SIG-M5 (cell line): Measurements from ENCODE around the gene DCP1A.
"Not testable (repeated sequence)": the region's sequence is repeated elsewhere in the genome, so short reads cannot be mapped to it uniquely, and the experiment has no call there.

Source experiments
- DNase-seq: peaks from one replicate; lab custom pipeline; 2025; lab: John Stamatoyannopoulos, UW

DCP1A gene

GRCh38 chr3:53264718-53265117 is 82.6 kb downstream of the DCP1A start:
- DNase-seq: no peak

DNA sequence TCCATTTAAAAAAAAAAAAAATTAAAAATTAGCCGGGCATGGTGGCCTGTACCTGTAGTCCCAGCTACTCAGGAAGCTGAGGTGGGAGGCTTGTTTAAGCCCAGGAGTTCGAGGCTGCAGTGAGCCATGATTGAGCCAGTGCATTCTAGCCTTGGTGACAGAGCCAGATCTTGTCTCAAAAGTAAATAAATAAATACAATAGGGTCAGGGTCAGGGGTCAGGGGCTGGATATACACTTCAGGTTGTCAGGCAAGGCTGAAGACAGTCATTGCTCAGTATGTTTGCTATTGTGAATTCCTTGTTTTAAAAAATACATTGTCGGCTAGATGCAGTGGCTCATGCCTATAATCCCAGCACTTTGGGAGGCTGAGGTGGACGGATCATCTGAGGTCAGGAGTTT is 83.4 kb downstream of the DCP1A start:
- DNase-seq: no peak

- no peak for DNase-seq
Measured at GRCh38 chr3:53261712-53262111, 85.6 kb downstream of the DCP1A start.

DNA sequence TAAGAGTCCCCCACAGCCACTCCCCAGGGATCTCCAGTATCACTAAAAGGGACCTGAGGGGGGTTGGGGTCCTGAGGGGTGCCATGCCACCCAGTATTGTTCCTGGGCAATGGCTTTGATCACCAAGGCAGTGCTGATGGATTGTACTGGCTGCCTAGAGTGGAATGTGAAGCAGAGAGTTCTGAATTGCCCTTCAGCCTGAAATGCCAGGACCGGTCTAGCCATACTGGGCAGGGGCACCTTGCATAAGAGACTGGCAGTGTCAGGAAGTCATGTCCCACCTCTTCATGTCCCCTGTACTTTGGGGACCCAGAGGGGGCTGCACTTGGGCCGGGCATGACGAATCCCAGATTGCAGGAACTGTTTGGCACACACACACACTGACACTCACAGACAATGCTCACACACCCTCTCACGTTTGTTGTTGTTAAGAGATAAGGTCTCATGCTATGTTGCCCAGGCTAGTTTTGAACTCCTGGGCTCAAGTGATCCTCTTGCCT is 87.0 kb downstream of the DCP1A start:
- DNase-seq: no peak

GRCh38 chr3:53259427-53260259 is 87.7 kb downstream of the DCP1A start:
- no peak for DNase-seq

DNA sequence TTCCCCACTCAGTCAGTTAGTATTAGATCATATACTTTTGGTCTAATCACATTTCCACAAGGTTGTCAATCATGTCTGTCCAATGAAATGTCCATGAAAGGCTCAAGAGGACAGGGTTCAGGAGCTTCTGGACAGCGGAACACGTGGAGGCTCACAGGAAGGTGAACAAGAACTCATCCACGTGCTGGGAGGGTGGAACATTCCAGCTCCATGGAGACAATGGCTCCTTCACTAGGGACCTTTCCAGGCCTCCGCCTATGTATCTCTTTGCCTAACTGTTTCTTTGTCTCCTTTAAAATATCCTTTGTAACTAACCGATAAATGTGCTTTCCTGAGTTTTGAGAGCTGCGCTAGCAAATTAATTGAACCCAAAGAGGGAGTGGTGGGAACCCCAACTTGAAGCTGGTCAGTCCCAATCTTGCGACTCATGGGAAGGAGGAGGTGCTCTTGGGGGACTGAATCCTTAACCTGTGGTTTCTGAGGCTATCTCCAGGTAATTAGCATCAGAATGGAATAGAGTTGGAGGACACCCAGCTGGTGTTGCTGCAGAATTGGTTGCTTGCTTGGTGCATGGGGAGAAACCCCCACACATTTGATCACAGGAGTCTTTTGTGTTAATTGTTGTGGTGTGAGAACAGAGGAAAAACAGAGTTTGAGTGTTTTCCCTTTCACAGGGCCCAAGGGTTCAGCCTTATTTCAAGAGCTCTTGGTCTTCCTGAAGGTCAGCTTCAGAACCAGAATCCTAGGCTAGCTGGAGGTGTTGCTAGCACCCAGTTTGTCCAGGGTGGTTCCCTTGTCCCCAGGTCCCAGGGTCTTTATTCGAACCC is 88.5 kb downstream of the DCP1A start:
- no peak for DNase-seq

DNA sequence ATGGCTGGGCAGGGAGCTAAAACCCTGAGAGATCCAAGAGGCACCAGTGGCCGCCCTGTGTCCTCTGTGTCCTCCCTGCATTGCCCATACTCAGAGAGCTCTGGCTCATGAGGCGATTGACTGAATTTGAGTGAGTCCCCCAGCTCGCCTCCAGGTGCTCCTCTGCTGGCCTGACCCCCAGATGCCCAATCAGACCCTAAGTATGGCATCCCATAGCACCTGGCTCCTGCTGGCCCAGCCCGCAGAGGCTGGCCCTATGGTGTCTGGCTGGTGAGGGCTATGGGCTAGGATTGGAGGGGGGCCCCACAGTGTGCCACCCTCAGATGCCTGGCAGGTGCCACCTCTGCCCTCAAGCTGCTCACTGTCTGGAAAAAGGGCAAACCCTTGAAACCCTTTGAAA is 89.9 kb downstream of the DCP1A start:
- no peak for DNase-seq

- no peak for DNase-seq
Measured at GRCh38 chr3:53256704-53257055, 90.7 kb downstream of the DCP1A start.

DNA sequence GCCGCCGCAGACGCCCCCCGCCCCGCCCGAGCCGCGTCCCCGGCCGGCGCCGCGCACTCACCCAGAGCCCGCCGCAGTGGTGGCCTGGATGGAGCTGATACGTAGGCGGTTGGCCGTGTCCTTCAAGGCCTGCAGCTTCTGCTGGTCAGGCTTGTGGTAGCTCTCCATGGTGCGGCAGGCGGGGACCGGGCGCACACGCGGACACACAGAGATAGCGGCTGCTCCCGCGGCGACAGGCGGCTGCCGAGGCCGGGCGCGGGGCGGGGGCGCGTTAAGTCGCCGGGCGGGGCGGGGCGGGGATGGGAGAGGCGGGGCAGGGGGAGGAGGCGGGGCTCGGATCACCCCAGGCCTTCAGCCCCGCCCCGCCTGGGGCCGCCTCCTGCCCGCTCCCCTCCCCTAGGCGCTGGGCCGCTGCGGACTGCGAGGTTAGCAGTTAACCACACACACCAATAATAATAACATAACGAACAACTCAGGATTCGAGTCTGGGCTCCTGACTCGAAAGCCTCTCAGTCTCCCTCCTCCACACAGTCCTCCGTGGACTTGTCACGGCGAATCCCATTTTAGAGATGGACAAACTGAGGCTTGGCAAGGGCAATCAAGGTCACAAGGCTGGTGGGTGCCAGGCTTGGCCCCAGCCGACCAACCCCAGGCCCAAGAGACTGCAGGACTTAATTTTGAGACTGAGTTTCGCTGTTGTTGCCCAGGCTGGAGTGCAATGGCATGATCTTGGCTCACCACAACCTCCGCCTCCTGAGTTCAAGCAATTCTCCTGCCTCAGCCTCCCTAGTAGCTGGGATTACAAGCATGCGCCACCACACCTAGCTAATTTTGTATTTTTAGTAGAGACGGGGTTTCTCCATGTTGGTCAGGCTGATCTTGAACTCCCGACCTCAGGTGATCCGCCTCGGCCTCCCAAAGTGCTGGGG is 91.3 kb downstream of the DCP1A start, which contains the start of gene TKT:
TKT (minus strand) TSS at position 248 of the 929 bp plus-strand sequence; CDS start at position 168, 80 bp downstream.
- DNase-seq: peak; percentile 27

DNA sequence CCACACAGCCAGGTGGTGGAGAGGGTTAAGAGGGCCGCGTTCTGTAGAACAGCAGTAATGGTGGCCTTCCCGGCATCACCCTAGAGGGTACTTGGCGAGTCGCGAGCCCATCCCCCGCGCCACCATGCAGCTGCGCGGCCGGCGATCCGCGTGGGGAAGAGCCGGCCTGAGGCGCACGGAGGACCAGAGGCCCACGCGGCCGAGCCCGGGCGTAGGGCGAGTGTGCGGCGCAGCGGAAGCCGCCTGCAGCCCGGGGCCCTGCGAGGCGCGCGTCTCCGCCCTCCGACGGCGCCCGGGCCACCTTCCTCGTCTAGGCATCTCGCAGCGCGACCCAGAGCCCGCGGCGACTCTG is 91.9 kb downstream of the DCP1A start:
- no peak for DNase-seq

GRCh38 chr3:53254509-53255422 is 92.6 kb downstream of the DCP1A start:
- DNase-seq: no peak

GRCh38 chr3:53253707-53254508 is 93.4 kb downstream of the DCP1A start:
- no peak for DNase-seq

- DNase-seq: not testable (repeated sequence)
Measured at GRCh38 chr3:53252947-53253322, 94.4 kb downstream of the DCP1A start.

- peak; percentile 37 for DNase-seq
Measured at GRCh38 chr3:53252096-53252946, 95.0 kb downstream of the DCP1A start.

DNA sequence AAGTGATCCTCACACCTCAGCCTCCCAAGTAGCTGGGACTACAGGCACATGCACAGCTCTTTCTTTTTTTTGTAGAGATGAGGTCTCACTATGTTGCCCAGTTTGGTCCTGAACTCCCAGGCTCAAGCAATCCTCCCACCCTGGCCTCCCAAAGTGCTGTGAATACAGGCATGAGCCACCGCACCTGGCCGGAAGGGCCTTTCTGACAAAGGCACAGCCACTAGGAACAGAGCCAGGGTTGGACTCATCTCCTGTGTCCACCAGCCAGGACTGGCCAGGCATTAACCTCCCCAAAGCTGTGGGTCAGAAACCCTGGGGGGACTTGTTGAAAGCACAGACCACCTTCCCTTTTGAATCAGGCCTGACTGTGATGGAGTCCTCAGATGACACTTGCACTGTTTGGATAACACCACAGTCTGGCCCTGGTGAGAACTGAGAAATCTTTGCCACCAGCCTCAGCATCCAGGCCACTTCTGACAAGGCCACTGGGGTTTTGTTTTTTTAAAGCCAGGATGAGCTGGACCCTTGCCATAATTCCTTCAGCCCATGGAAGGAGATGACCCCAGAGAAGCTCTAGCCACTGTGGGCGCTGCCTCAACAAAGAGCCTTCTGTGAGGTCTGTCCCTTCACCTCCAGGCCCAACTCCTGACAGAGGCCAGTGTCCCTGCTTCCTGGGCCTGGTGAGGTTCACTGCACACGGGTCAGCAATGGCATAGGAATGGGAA is 96.3 kb downstream of the DCP1A start:
- no peak for DNase-seq

- no peak for DNase-seq
Measured at GRCh38 chr3:53250453-53250852, 96.9 kb downstream of the DCP1A start.

GRCh38 chr3:53248161-53248560 is 99.2 kb downstream of the DCP1A start:
- DNase-seq: no peak

- DNase-seq: no peak
Measured at GRCh38 chr3:53247619-53248018, 99.7 kb downstream of the DCP1A start.
